Adrenal gland (tissue), 12 donors: ENCODE results near the gene BAHCC1. TPM values are rescaled to one million over a fixed set of nuclear protein-coding genes. Genes with fewer than 3 reads are reported as not detected.

Experiments used
- microRNA-seq, 3 donors: library from miRNA; unstranded; fragments of <30 nt; microRNA quantifications; one replicate each; pipeline ENCODE4, GENCODE V29; 2017 to 2020
- polyA plus RNA-seq, 3 donors: library from polyadenylated mRNA; stranded (reverse); fragments of 200-250 nt in 2 of 3; fragments of 350-450 nt in 1 of 3; fragmentation: Illumina TruSeq in 1 of 3; extraction: RNeasy Lipid Tissue Mini Kit (QIAGEN cat#74804) in 1 of 3; gene quantifications; one replicate each; pipeline ENCODE4 v1.2.3, GENCODE V29; 2013 to 2014
- small RNA-seq, 2 donors: library from RNA; depleted of rRNA; stranded (forward); fragments of <200 nt; gene quantifications; one replicate each; pipeline ENCODE3, GENCODE V24; 2016
- total RNA-seq, 9 donors: library from RNA; depleted of rRNA in 4 of 9; stranded (reverse); fragments of >200 nt in 4 of 9; fragments of 120-200 nt in 1 of 9; fragmentation: NEBNext Ultra II Directional in 1 of 9; extraction: Animal tissue kit (Norgen Biotek cat#: 25700) in 1 of 9; gene quantifications; one replicate each; pipeline versions ENCODE4 v1.1.0 to v1.2.4, GENCODE V29; 2013 to 2023
- donor health status: healthy with polysubstance abuse.
- donor health status: Bipolar disorder and iron deficiency.
- donor health status: DM: yes; HTN: yes; CAD: no.
- donor health status: DM: no; HTN: no; CAD: no.
- donor health status: DM: no; HTN: no; CAD: no.
- donor health status: DM: yes; HTN: yes; CAD: no.

Gene BAHCC1
- total and polyA plus RNA-seq, 12 donors, result 1.7 to 68.0 (median 18.4) TPM

Small RNA genes lying within 50 kb of the gene (microRNA-seq; reads per million reads assigned to microRNA genes)
- 0 to 0.38 (median 0.28) reads per million in 3 donors for gene MIR3186
- gene MIR4740, result 0 reads per million in 3 donors

Small RNA genes lying within 50 kb of the gene (small RNA-seq; reads per million reads assigned to genes)
- gene MIR3186 (0 reads per million in 2 donors), gene MIR4740 (0 to 0.08 reads per million in 2 donors)

Other genes with a start within 250 kb of the BAHCC1 start
- gene PVALEF, start 229.9 kb upstream of the BAHCC1 start, total RNA-seq, result not detected
- not detected for gene PVALEF, start 229.9 kb upstream of the BAHCC1 start, polyA plus RNA-seq
- gene AATK, start 229.2 kb upstream of the BAHCC1 start, total RNA-seq, result 10 to 100 TPM in 4 of 9 donors, 1 to 10 TPM in 4, under 1 TPM in 1; 0.89 to 17.0 (median 9.8) TPM
- 10 to 100 TPM in 2 of 3 donors, under 1 TPM in 1; 0.73 to 23.3 (median 10.6) TPM for gene AATK, start 229.2 kb upstream of the BAHCC1 start, polyA plus RNA-seq
- 10 to 100 TPM in 3 of 9 donors, 1 to 10 TPM in 6; 2.7 to 11.4 (median 7.6) TPM for gene CEP131, start 172.5 kb upstream of the BAHCC1 start, total RNA-seq
- gene CEP131, start 172.5 kb upstream of the BAHCC1 start, polyA plus RNA-seq, result 10 to 100 TPM in 2 of 3 donors, under 1 TPM in 1; 0.81 to 55.8 (median 27.2) TPM
- gene TEPSIN, start 156.4 kb upstream of the BAHCC1 start, total RNA-seq, result 10 to 100 TPM in 8 of 9 donors, 1 to 10 TPM in 1; 8.3 to 67.2 (median 40.3) TPM
- 100 to 1,000 TPM in 1 of 3 donors, 10 to 100 TPM in 1, 1 to 10 TPM in 1; 3.1 to 144 (median 68.1) TPM for gene TEPSIN, start 156.4 kb upstream of the BAHCC1 start, polyA plus RNA-seq
- 100 to 1,000 TPM in 1 of 9 donors, 10 to 100 TPM in 8; 25.3 to 106 (median 46.3) TPM for gene NDUFAF8, start 156.1 kb upstream of the BAHCC1 start, total RNA-seq
- 10 to 100 TPM; 38.9 to 58.1 (median 52.9) TPM for gene NDUFAF8, start 156.1 kb upstream of the BAHCC1 start, polyA plus RNA-seq
- gene SLC38A10, start 100.2 kb upstream of the BAHCC1 start, total RNA-seq, result 100 to 1,000 TPM in 5 of 9 donors, 10 to 100 TPM in 4; 22.5 to 163 (median 102) TPM
- 100 to 1,000 TPM in 2 of 3 donors, 10 to 100 TPM in 1; 17.6 to 190 (median 136) TPM for gene SLC38A10, start 100.2 kb upstream of the BAHCC1 start, polyA plus RNA-seq
- gene ACTG1, start 117.3 kb downstream of the BAHCC1 start, total RNA-seq, result 1,000 to 10,000 TPM in 8 of 9 donors, 100 to 1,000 TPM in 1; 842 to 6,446 (median 2,440) TPM
- gene ACTG1, start 117.3 kb downstream of the BAHCC1 start, polyA plus RNA-seq, result 1,000 to 10,000 TPM in 2 of 3 donors, 100 to 1,000 TPM in 1; 828 to 1,140 (median 1,059) TPM
- gene FSCN2, start 132.9 kb downstream of the BAHCC1 start, total RNA-seq, result 1 to 10 TPM in 4 of 9 donors, under 1 TPM in 5; 0.22 to 1.9 (median 0.72) TPM
- 1 to 10 TPM in 1 of 3 donors, under 1 TPM in 1, not detected in 1; 0.51 to 1.7 TPM for gene FSCN2, start 132.9 kb downstream of the BAHCC1 start, polyA plus RNA-seq
- gene FAAP100, start 156.9 kb downstream of the BAHCC1 start, total RNA-seq, result 10 to 100 TPM in 8 of 9 donors, 1 to 10 TPM in 1; 8.5 to 35.1 (median 29.4) TPM
- gene FAAP100, start 156.9 kb downstream of the BAHCC1 start, polyA plus RNA-seq, result 10 to 100 TPM in 2 of 3 donors, 1 to 10 TPM in 1; 2.5 to 89.0 (median 41.0) TPM
- 100 to 1,000 TPM in 3 of 9 donors, 10 to 100 TPM in 6; 62.3 to 140 (median 80.9) TPM for gene NPLOC4, start 241.7 kb downstream of the BAHCC1 start, total RNA-seq
- 100 to 1,000 TPM in 1 of 3 donors, 10 to 100 TPM in 2; 41.7 to 115 (median 52.5) TPM for gene NPLOC4, start 241.7 kb downstream of the BAHCC1 start, polyA plus RNA-seq
- gene TSPAN10, start 241.7 kb downstream of the BAHCC1 start, total RNA-seq, result 1 to 10 TPM in 7 of 9 donors, under 1 TPM in 2; 0.18 to 5.9 (median 2.1) TPM
- 1 to 10 TPM in 2 of 3 donors, under 1 TPM in 1; 0.27 to 3.9 (median 2.2) TPM for gene TSPAN10, start 241.7 kb downstream of the BAHCC1 start, polyA plus RNA-seq